HG03196 (cell line): ENCODE data around the gene ATP9B.

ENCODE experiments used
- ATAC-seq: cut with Tn5 transposase; IDR thresholded peaks from one replicate; pipeline ENCODE4 v1.9.1; 2021; ENCODE audit not compliant: unreplicated experiment

Gene ATP9B

DNA sequence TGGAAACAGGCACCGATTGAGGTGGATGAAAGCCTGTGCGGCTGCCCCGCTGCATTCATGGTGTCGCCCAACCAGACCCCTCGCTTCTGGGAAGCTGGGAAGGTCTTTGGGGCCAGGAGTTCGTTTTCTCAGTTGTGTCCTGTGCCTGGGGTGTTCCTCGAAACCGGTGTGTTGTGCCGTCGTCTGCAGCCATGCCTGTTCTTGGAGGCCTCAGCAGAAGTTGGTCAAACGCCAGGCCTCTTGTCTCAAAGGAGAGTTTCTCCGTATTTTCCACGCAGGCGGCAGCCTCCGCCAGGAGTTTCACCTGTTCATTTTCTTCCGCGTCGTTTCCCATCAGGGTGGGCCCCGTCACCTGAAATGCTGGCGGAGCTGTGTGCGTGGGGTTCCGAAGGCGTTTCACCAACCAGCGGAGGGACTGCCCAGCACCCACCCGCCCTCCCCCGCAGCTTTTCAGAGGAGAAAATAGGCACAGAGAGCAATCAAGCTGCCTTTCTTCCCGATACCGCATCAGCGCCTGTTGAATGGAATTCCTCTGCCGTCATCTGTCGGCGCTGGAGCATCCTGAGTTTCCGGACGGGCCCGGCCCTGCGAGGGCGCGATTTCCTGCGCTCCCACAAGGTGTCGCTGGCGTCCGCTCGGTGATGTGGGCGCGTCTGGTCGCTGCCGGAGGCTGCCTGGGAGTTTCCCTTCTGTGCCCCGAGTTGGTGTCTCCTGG lies 309.5 kb downstream of the ATP9B start:
- peak; percentile 63 for ATAC-seq

GRCh38 chr18:79379251-79379905 lies 310.2 kb downstream of the ATP9B start:
- ATAC-seq: no peak

DNA sequence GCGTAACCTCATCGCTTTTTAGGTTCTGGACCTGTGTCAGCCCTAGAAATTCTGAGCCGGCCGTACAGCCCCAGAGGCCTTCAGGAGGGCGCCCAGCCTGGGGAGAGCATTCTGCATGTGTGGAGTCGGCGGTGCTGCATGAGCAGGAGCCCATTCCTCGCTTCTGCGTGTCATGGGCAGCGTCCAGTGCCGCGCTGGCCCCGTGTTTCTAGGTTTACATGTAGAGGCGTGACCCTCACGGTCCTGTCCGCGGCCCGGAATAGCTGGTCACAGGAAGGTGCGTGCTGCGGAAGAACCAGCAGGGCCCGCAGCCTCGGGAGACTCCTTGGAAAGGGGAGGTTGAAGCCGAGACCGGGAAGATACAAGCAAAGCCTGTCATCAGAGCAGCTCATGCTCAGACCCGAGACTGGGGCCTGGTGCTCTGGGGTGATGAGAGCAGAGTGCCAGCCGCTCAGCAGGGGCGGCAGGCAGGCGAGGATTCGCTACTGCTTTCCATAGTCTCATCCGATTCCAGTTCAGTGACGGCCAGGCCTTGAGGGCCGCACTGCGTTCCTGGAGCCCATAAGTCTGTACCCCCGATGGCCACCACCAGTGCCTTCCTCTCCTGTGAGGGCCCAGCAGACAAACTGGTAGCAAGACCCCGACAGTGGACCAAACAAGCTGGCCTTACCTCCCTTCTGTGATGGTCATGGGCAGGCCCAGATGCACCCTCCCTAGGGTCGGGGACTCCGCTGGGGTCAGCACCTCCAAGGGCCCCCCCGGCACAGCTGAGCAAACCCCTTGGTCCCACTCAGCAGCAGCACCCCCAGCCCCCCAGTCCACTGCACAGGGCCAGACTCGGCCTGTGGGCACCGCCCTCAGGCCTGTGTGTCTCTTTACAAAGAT lies 311.0 kb downstream of the ATP9B start:
- ATAC-seq: no peak

GRCh38 chr18:79380816-79381806 lies 311.9 kb downstream of the ATP9B start:
- ATAC-seq: no peak

- no peak for ATAC-seq
Measured at GRCh38 chr18:79381811-79382311, 312.7 kb downstream of the ATP9B start.

DNA sequence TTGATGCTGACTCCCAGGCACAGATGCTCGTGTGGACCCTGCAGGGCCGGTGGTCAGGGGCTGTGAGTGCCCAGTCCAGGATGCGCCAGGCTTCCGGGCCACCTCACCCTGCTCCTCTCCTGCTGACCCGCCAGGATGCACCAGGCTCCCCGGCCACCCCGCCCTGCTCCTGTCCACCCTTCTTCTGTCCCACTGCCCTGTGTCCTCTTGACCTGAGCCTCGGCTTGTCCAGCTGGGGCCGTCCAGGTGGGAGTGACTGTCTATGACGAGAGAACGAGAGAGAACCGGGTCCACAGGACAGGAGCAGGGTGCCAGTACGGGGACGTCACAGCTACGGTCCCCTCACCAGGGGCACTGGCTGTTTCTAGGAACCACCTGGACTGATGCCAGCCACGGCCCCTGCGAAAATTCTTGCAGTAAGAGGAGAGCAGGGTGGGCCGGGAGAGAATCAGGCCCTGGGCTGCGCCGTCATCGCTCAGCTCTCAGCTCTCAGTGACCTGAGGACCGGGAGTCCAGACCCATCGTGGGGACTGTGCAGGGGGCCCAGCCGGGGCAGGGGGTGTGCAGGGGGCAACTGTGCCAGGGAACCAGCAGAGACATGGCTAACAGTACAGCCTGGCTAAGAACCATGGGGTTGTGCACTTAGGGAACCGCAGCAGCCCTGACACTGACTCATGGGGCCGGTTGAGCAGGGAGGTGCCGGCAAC lies 313.6 kb downstream of the ATP9B start:
- ATAC-seq: no peak

- no peak for ATAC-seq
Measured at GRCh38 chr18:79383388-79384056, 314.3 kb downstream of the ATP9B start.

GRCh38 chr18:79384151-79384807 lies 315.1 kb downstream of the ATP9B start:
- no peak for ATAC-seq

DNA sequence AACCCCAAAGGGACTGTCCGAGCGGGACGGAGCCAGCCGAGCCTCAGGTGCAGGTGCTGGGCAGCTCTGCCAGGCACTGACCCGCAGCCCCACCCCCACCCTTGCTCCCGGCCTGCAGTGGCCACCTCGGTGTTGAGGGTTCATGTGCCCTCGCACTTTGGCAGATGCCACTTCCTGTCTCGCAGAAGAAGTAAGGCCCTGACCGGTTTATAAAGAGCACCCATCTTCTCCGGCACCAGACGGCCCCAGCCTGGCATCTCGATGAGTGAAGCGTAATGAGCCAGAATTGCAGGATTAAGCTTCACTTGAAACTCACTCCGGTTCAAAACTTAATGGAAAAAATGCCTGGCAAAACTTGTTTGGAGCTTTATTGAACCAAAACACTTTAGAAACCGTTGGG lies 315.6 kb downstream of the ATP9B start:
- ATAC-seq: no peak

GRCh38 chr18:79385326-79385707 lies 316.1 kb downstream of the ATP9B start:
- ATAC-seq: no peak

DNA sequence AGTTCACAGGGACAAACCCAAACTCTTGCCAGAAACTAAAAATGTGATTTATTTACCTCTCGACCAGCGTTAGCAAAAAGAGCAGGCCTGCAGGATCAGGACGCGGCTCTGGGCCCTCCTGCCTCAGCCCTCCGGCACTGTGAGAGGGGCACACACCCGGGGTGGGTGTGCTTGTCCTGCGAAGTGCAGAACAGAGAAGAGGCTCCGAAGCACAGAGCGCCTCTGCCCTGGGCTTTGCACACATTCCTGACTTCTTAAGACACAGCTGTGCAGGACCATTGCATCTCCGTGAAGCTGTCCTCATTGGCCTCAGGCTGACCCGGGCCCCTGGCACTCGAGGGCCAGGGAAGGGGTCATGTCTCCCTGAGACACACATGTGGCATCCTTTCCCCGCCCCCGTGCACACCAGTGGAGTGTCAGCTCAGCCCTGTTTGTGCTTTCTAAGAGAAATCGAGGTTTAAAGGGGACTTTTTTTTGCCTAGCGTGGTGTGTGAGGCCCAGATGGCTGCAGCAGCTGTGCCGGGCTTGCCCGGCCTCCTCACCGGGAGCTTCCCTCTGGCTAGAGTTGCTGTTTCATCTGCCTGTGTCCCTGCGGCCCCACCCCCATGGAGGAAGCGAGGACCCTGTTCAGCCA lies 316.6 kb downstream of the ATP9B start:
- no peak for ATAC-seq

GRCh38 chr18:79386547-79386946 lies 317.4 kb downstream of the ATP9B start:
- ATAC-seq: no peak

GRCh38 chr18:79387214-79387613 lies 318.0 kb downstream of the ATP9B start:
- ATAC-seq: no peak

DNA sequence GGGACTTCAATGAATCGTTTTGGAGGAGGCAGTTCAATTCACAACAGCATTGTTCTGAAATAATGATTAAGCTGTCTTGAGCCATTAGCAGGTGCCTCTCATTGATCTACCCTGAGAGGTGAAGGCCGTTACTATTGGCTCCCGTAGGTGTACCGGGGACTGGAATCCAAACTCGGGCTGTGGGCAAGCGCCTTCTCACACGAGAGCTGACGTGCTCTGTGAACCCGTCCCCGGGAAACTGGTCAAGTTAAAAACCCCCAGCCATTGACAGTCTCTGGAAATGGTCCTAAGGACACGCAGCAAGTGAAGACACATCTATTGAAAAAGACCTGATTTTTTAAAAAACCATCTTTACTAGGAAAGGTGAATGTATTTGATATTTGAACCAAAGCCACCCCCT lies 318.4 kb downstream of the ATP9B start:
- ATAC-seq: no peak

- no peak for ATAC-seq
Measured at GRCh38 chr18:79388043-79388442, 318.8 kb downstream of the ATP9B start.

GRCh38 chr18:79389689-79390088 lies 320.5 kb downstream of the ATP9B start:
- ATAC-seq: no peak

DNA sequence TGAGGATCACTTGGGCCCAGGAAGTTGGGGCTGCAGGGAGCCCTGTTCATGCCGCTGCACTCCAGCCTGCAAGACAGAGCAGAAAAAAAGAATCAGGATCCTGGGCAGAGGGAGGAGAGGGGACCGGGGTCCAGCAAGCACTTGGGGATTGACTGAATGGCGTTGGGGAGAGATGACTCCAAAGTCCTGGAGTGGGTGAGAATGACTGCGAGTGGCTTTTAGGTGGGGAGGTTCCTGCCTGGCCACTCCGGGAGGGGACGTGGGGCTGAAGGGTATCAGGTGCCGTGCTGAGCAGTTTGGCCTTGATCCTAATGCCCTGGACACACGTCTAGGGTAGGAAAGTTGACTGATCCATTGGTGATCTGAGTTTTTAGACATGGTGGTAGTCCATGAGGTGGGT lies 323.0 kb downstream of the ATP9B start:
- no peak for ATAC-seq

- ATAC-seq: no peak
Measured at GRCh38 chr18:79393181-79393634, 324.0 kb downstream of the ATP9B start.
